ENCODE results near the gene TPST2. TPM values are rescaled to one million over a fixed set of nuclear protein-coding genes. Genes with fewer than 3 reads are reported as not detected.

TPST2 gene
- total RNA-seq, 1 experiment from 2014 or later: 8.2 TPM

DNA sequence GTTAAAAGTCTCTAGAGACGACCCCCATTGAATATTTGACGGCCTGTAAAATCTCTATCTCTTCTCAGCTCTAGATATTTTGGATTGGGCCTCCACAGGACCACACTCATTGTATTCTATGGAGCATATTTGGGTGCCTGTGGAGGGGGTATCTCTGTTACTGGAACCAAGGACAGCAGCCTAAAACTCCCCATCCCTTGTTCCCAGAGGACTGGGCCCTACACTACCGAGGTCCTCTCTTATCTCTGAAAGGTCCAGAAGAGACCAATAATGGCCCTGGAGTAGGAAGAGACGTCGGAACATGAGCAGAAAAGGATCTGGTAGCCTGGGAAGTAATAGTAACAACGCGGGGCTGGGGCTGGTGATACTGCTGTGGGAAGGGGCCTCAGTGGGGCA is 106.9 kb downstream of the TPST2 start:
- POLR2A ChIA-PET (ENCODE audit: low non-redundant PET): interaction anchor here (0.6 kb wide), 1 partner anchor 1370 kb away, joined by 4 read pairs; no protein-coding TSS in a partner anchor
- no peaks in the 10 kb centered on the region for H3K9me3 ChIP-seq (ENCODE audit: low read depth, low read length, poor library complexity, severe bottlenecking)
- H3K4me3 ChIP-seq (ENCODE audit: low read depth, low read length, poor library complexity, severe bottlenecking): peak overlapping the region; percentile 97
- DNase-seq (ENCODE audit: low spot score): no peak
- H3K27me3 ChIP-seq (replicated peaks; ENCODE audit: insufficient read depth, low read depth, low read length, poor library complexity): no peaks in the 10 kb centered on the region
- TF ChIP-seq CTCF (conservative IDR thresholded peaks at IDR 0.05; ENCODE audit: low read depth, low read length): no peak
- no peak for TF ChIP-seq EZH2 (IDR thresholded peaks at IDR 0.05; ENCODE audit: borderline replicate concordance, low read depth, low read length, poor library complexity, severe bottlenecking)
- peak overlapping the region; percentile 94 for H3K27ac ChIP-seq (ENCODE audit: low read depth, low read length, poor library complexity, severe bottlenecking)
- peaks cover 8% of the 10 kb centered on the region for H3K36me3 ChIP-seq (ENCODE audit: insufficient read depth, low read length, poor library complexity, severe bottlenecking)
- intact Hi-C loops (cut with micrococcal nuclease; ENCODE audit: unreplicated experiment): no loop called here
- BruUV-seq (replicated peaks): no TSS peak
- CTCF ChIA-PET: interaction anchor here (0.7 kb wide), 2 partner anchors 21 to 183 kb away, joined by 3 to 4 read pairs; no protein-coding TSS in a partner anchor
- H3K4me1 ChIP-seq (ENCODE audit: insufficient read depth, low read length, poor library complexity, severe bottlenecking): peaks cover 39% of the 10 kb centered on the region

GRCh38 chr22:26482161-26482560 is 107.8 kb downstream of the TPST2 start:
- Histone ChIP-seq H3K4me1 (ENCODE audit: insufficient read depth, low read length, poor library complexity, severe bottlenecking) (peaks cover 39% of the 10 kb centered on the region), H3K27ac (ENCODE audit: low read depth, low read length, poor library complexity, severe bottlenecking) (peak overlapping the region; percentile 33), H3K27me3 (replicated peaks; ENCODE audit: insufficient read depth, low read depth, low read length, poor library complexity) (no peaks in the 10 kb centered on the region), H3K4me3 (ENCODE audit: low read depth, low read length, poor library complexity, severe bottlenecking) (peak overlapping the region; percentile 97), H3K9me3 (ENCODE audit: low read depth, low read length, poor library complexity, severe bottlenecking) (no peaks in the 10 kb centered on the region), H3K36me3 (ENCODE audit: insufficient read depth, low read length, poor library complexity, severe bottlenecking) (peaks cover 10% of the 10 kb centered on the region)
- TF ChIP-seq EZH2 (IDR thresholded peaks at IDR 0.05; ENCODE audit: borderline replicate concordance, low read depth, low read length, poor library complexity, severe bottlenecking): no peak
- TF ChIP-seq CTCF (conservative IDR thresholded peaks at IDR 0.05; ENCODE audit: low read depth, low read length): no peak
- no peak for DNase-seq (ENCODE audit: low spot score)
- intact Hi-C loops (cut with micrococcal nuclease; ENCODE audit: unreplicated experiment): no loop called here
- ChIA-PET POLR2A (ENCODE audit: low non-redundant PET) (no interaction called here), CTCF (interaction anchor here (0.5 kb wide), 1 partner anchor 118 kb away, joined by 6 read pairs; no protein-coding TSS in a partner anchor)
- BruUV-seq (replicated peaks): no TSS peak

GRCh38 chr22:26481694-26482093 is 108.2 kb downstream of the TPST2 start:
- BruUV-seq (replicated peaks): no TSS peak
- DNase-seq (ENCODE audit: low spot score): no peak
- intact Hi-C loops (cut with micrococcal nuclease; ENCODE audit: unreplicated experiment): no loop called here
- no peak overlapping the region for H3K4me3 ChIP-seq (ENCODE audit: low read depth, low read length, poor library complexity, severe bottlenecking)
- H3K36me3 ChIP-seq (ENCODE audit: insufficient read depth, low read length, poor library complexity, severe bottlenecking): peaks cover 14% of the 10 kb centered on the region
- H3K27ac ChIP-seq (ENCODE audit: low read depth, low read length, poor library complexity, severe bottlenecking): peak overlapping the region; percentile 33
- H3K4me1 ChIP-seq (ENCODE audit: insufficient read depth, low read length, poor library complexity, severe bottlenecking): peaks cover 39% of the 10 kb centered on the region
- no peak for TF ChIP-seq EZH2 (IDR thresholded peaks at IDR 0.05; ENCODE audit: borderline replicate concordance, low read depth, low read length, poor library complexity, severe bottlenecking)
- TF ChIP-seq CTCF (conservative IDR thresholded peaks at IDR 0.05; ENCODE audit: low read depth, low read length): no peak
- CTCF ChIA-PET: no interaction called here
- H3K27me3 ChIP-seq (replicated peaks; ENCODE audit: insufficient read depth, low read depth, low read length, poor library complexity): no peaks in the 10 kb centered on the region
- no peaks in the 10 kb centered on the region for H3K9me3 ChIP-seq (ENCODE audit: low read depth, low read length, poor library complexity, severe bottlenecking)
- POLR2A ChIA-PET (ENCODE audit: low non-redundant PET): no interaction called here

All from A673 (cell line).